Measurements from ENCODE around the gene CABP4. TPM values are rescaled to one million over a fixed set of nuclear protein-coding genes. Genes with fewer than 3 reads are reported as not detected.

The CABP4 gene
- total and polyA plus RNA-seq, 10 of the 15 experiments (the other 5 are each of a cell fraction or from before 2014, with no cell fraction given): 0.04 to 0.41 (median 0.14) TPM; not detected in 2

DNA sequence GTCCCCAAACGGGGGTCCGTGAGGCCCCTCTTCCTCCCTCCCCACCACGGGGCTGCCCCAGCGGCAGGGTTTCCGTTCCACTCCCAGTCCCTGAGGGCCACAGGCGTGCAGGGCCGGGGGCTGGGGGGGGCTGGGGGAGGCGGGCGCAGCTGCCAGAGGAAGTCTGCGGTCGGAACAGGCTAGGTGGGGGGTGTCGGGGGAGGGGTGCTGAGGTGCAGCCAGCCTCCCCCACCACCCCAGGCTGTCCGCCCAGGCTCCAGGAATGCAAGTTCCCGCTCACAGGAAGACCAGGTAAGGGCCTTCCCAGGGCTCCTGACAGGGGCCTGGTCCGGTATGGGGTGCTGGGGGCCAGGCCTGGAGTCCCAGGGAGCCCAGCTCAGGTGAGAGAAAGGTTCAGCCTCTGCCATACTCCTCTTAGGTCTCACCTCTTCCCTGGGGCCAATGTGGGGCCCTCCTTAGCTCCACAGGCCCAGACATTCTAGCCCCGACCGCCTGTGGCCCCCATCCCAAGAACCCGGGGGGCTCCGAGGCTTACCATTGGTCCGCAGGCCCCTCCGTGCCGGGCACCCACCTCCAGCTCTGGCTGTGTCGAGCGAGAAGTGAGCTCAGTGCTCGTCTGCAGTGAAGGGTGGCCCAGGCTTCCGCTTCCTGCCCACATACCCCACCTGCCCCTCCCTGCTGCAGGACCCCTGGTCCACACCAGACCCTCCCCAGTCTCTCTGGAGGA lies 17.9 kb upstream of the CABP4 start, which contains the start of gene PTPRCAP (continued):
- TF ChIP-seq, protein P1, sequence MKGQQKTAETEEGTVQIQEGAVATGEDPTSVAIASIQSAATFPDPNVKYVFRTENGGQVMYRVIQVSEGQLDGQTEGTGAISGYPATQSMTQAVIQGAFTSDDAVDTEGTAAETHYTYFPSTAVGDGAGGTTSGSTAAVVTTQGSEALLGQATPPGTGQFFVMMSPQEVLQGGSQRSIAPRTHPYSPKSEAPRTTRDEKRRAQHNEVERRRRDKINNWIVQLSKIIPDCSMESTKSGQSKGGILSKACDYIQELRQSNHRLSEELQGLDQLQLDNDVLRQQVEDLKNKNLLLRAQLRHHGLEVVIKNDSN (IDR thresholded peaks at IDR 0.05; ENCODE audit: borderline replicate concordance, extremely low read length, insufficient read depth, low read depth, low read length): no peak
- TF ChIP-seq PAX8 (IDR thresholded peaks at IDR 0.05) (no peak), CBX5 (IDR thresholded peaks at IDR 0.05; ENCODE audit: low read depth) (no peak), NR2F1 (conservative IDR thresholded peaks at IDR 0.05) (peak; percentile 19; the same call in 1 of the 2 replicates), EP300 (IDR thresholded peaks at IDR 0.05; ENCODE audit: borderline replicate concordance in 1 of 2, control insufficient read depth in 1 of 2, low read depth in 2 of 2, low read length in 2 of 2) (peak in 1 of 2 experiments; percentile 3; a peak in 2 of 4 replicates), BACH1 (IDR thresholded peaks at IDR 0.05; ENCODE audit: borderline replicate concordance) (0 out of 2 replicates have a peak, but pooled peaks have one; percentile 34), ZSCAN29 (IDR thresholded peaks at IDR 0.05) (no peak), YBX1 (IDR thresholded peaks at IDR 0.05) (no peak), NFYA (IDR thresholded peaks at IDR 0.05; ENCODE audit: borderline replicate concordance, low read depth, low read length) (no peak), KDM1A (IDR thresholded peaks at IDR 0.05; ENCODE audit: borderline replicate concordance) (no peak), NBN (IDR thresholded peaks at IDR 0.05) (peak; percentile 45; the same call in 1 of the 2 replicates), FOS (IDR thresholded peaks at IDR 0.05; ENCODE audit: borderline replicate concordance, extremely low read depth, insufficient read length) (no peak), TCF3 (IDR thresholded peaks at IDR 0.05; ENCODE audit: borderline replicate concordance, insufficient read depth, low read depth, low read length) (peak; percentile 82), ZBTB33 (IDR thresholded peaks at IDR 0.05) (no peak), LARP7 (IDR thresholded peaks at IDR 0.05) (no peak), TCF7 (IDR thresholded peaks at IDR 0.05; ENCODE audit: borderline replicate concordance) (no peak), ZZZ3 (IDR thresholded peaks at IDR 0.05; ENCODE audit: control insufficient read depth, insufficient read length, low read depth) (no peak), TAF1 (IDR thresholded peaks at IDR 0.05; ENCODE audit: borderline replicate concordance, low read depth, low read length) (peak; percentile 96), BHLHE40 (IDR thresholded peaks at IDR 0.05; ENCODE audit: borderline replicate concordance in 1 of 2, low read depth in 2 of 2, low read length in 1 of 2) (peak; percentile 28 to 55; a peak in 3 of 4 replicates), ASH2L (IDR thresholded peaks at IDR 0.05; ENCODE audit: borderline replicate concordance, low read depth) (no peak), TBL1XR1 (IDR thresholded peaks at IDR 0.05; ENCODE audit: low read depth, low read length) (no peak), POU2F2 (IDR thresholded peaks at IDR 0.05; ENCODE audit: borderline replicate concordance, low read depth, low read length) (peak; percentile 66; the same call in 1 of the 3 replicates), MXI1 (IDR thresholded peaks at IDR 0.05; ENCODE audit: low read depth, low read length) (0 out of 2 replicates have a peak, but pooled peaks have one; percentile 19), FOXK2 (IDR thresholded peaks at IDR 0.05) (no peak)
- TF ChIP-seq, protein P2, sequence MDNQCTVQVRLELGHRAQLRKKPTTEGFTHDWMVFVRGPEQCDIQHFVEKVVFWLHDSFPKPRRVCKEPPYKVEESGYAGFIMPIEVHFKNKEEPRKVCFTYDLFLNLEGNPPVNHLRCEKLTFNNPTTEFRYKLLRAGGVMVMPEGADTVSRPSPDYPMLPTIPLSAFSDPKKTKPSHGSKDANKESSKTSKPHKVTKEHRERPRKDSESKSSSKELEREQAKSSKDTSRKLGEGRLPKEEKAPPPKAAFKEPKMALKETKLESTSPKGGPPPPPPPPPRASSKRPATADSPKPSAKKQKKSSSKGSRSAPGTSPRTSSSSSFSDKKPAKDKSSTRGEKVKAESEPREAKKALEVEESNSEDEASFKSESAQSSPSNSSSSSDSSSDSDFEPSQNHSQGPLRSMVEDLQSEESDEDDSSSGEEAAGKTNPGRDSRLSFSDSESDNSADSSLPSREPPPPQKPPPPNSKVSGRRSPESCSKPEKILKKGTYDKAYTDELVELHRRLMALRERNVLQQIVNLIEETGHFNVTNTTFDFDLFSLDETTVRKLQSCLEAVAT (IDR thresholded peaks at IDR 0.05): peak; percentile 79
- TF ChIP-seq, protein P3, sequence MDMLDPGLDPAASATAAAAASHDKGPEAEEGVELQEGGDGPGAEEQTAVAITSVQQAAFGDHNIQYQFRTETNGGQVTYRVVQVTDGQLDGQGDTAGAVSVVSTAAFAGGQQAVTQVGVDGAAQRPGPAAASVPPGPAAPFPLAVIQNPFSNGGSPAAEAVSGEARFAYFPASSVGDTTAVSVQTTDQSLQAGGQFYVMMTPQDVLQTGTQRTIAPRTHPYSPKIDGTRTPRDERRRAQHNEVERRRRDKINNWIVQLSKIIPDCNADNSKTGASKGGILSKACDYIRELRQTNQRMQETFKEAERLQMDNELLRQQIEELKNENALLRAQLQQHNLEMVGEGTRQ (IDR thresholded peaks at IDR 0.05; ENCODE audit: borderline replicate concordance, low read depth, low read length): no peak

All from GM12878 (cell line).